GM19468 (cell line): ENCODE results near the gene SMURF1.

ENCODE experiments used
- ATAC-seq: cut with Tn5 transposase; IDR thresholded peaks from one replicate; pipeline ENCODE4 v1.9.1; 2021; ENCODE audit warnings: mild to moderate bottlenecking, moderate library complexity, moderate number of reproducible peaks; ENCODE audit not compliant: unreplicated experiment; ENCODE audit errors: extremely low read depth

The SMURF1 gene

GRCh38 chr7:99034932-99035722 lies 108.8 kb downstream of the SMURF1 start:
- no peak for ATAC-seq

- ATAC-seq, result no peak
These were observed 110.1 kb downstream of the SMURF1 start for GRCh38 chr7:99033765-99034164.

- ATAC-seq, result no peak
These were observed 111.0 kb downstream of the SMURF1 start for GRCh38 chr7:99032928-99033327.

- no peak for ATAC-seq
These were observed 112.4 kb downstream of the SMURF1 start for GRCh38 chr7:99031496-99031895.

- no peak for ATAC-seq
These were observed 113.0 kb downstream of the SMURF1 start for GRCh38 chr7:99030951-99031350.

- ATAC-seq, result no peak
These were observed 113.5 kb downstream of the SMURF1 start for GRCh38 chr7:99030457-99030856.

- no peak for ATAC-seq
These were observed 114.2 kb downstream of the SMURF1 start for GRCh38 chr7:99029466-99030435.

- ATAC-seq, result no peak
These were observed 115.5 kb downstream of the SMURF1 start for GRCh38 chr7:99028261-99028973.

- no peak for ATAC-seq
These were observed 116.1 kb downstream of the SMURF1 start for GRCh38 chr7:99027841-99028240.

GRCh38 chr7:99027241-99027640 lies 116.7 kb downstream of the SMURF1 start:
- no peak for ATAC-seq

GRCh38 chr7:99024066-99024465 lies 119.8 kb downstream of the SMURF1 start:
- ATAC-seq, result no peak

GRCh38 chr7:99021941-99022560 lies 121.9 kb downstream of the SMURF1 start:
- ATAC-seq, result no peak

- ATAC-seq, result no peak
These were observed 123.5 kb downstream of the SMURF1 start for GRCh38 chr7:99020413-99020715.

GRCh38 chr7:99019523-99020412 lies 124.1 kb downstream of the SMURF1 start:
- no peak for ATAC-seq

GRCh38 chr7:99016196-99016595 lies 127.7 kb downstream of the SMURF1 start:
- no peak for ATAC-seq

- ATAC-seq, result no peak
These were observed 129.6 kb downstream of the SMURF1 start for GRCh38 chr7:99014113-99014985.

- no peak for ATAC-seq
These were observed 130.4 kb downstream of the SMURF1 start for GRCh38 chr7:99013266-99014112.
